ENCODE results near the gene LPAR1. TPM values are rescaled to one million over a fixed set of nuclear protein-coding genes. Genes with fewer than 3 reads are reported as not detected.

LPAR1 gene
- total and polyA plus RNA-seq, 9 of the 15 experiments (the other 6 are each of a cell fraction or from before 2014, with no cell fraction given): 0.13 TPM; not detected in 8

- WGBS (ENCODE audit: insufficient coverage, low coverage, missing lambda C conversion rate): 0% methylated on average over 1 of the region's 1 CpG
- Histone ChIP-seq H3K36me3 (ENCODE audit: control insufficient read depth, insufficient read depth, low read length) (no peaks in the 10 kb centered on the region), H3K4me3 (no peak overlapping the region), H3K27me3 (ENCODE audit: control insufficient read depth in 2 of 2, insufficient read depth in 2 of 2, low read length in 2 of 2) (no peaks in the 10 kb centered on the region), H3K9me1 (ENCODE audit: control insufficient read depth, insufficient read depth, low read length) (no peaks in the 10 kb centered on the region), H3K4me2 (ENCODE audit: insufficient read depth, low read length) (no peak overlapping the region), H3K79me2 (ENCODE audit: control insufficient read depth, insufficient read depth, low read length) (no peaks in the 10 kb centered on the region), H2AFZ (ENCODE audit: low read depth, low read length) (no peak overlapping the region), H3K9ac (ENCODE audit: insufficient read depth in 1 of 2, low read depth in 2 of 2, low read length in 2 of 2) (no peak overlapping the region), H3K9me3 (replicated peaks; ENCODE audit: control insufficient read depth, insufficient read depth, low read depth, low read length) (no peaks in the 10 kb centered on the region), H4K20me1 (replicated peaks; ENCODE audit: control insufficient read depth, insufficient read depth, low read length) (no peaks in the 10 kb centered on the region), H3K4me1 (replicated peaks in 1 of 2; ENCODE audit: control insufficient read depth in 2 of 2, insufficient read depth in 2 of 2, low read length in 2 of 2) (no peaks in the 10 kb centered on the region), H3K27ac (ENCODE audit: extremely low read depth, low read depth, low read length) (no peak overlapping the region)
- ChIA-PET CTCF (ENCODE audit: low intra/inter-chr PET ratio) (interaction anchor here (0.6 kb wide), 1 partner anchor 41 kb away, joined by 3 read pairs; no protein-coding TSS in a partner anchor), POLR2A (no interaction called here)
- intact Hi-C loops (cut with micrococcal nuclease): no loop called here
- BruUV-seq (replicated peaks): no TSS peak
- FAIRE-seq (no peak), ATAC-seq (no peak), DNase-seq (ENCODE audit: extremely low read depth in 1 of 4, low spot score in 3 of 4) (no peak)
- in situ Hi-C loops (cut with MboI): no loop called here
- TF ChIP-seq ZNF398 (CRISPR knock-in tag; IDR thresholded peaks at IDR 0.05): no peak
- no peak for TF ChIP-seq TAF15 (IDR thresholded peaks at IDR 0.05; ENCODE audit: low read depth, low read length)
- no peak for TF ChIP-seq RBM25 (IDR thresholded peaks at IDR 0.05; ENCODE audit: low read depth, low read length, severe bottlenecking)
- no peak for TF ChIP-seq ARHGAP35 (IDR thresholded peaks at IDR 0.05; ENCODE audit: partially characterized antibody)
- no peak for TF ChIP-seq HEY1 (CRISPR knock-in tag; IDR thresholded peaks at IDR 0.05; ENCODE audit: borderline replicate concordance)
- TF ChIP-seq MBD2 (IDR thresholded peaks at IDR 0.05; ENCODE audit: borderline replicate concordance, low read depth): no peak
- no peak for TF ChIP-seq ZNF217 (CRISPR knock-in tag; IDR thresholded peaks at IDR 0.05)
- TF ChIP-seq MAZ (CRISPR knock-in tag; conservative IDR thresholded peaks at IDR 0.05 in 1 of 2, IDR thresholded peaks at IDR 0.05 in 1 of 2): no peak
- TF ChIP-seq XRCC5 (IDR thresholded peaks at IDR 0.05; ENCODE audit: low read depth, low read length): no peak
- no peak for TF ChIP-seq ELF2 (CRISPR knock-in tag; IDR thresholded peaks at IDR 0.05)
- no peak for TF ChIP-seq HNRNPUL1 (IDR thresholded peaks at IDR 0.05; ENCODE audit: low read length)
- TF ChIP-seq XRCC4 (IDR thresholded peaks at IDR 0.05; ENCODE audit: extremely low read depth, insufficient read depth, insufficient read length): no peak
- TF ChIP-seq ATF6 (CRISPR knock-in tag; IDR thresholded peaks at IDR 0.05): no peak
- TF ChIP-seq EP300 (IDR thresholded peaks at IDR 0.05; ENCODE audit: low read length): no peak
- no peak for TF ChIP-seq HDAC8 (tag; IDR thresholded peaks at IDR 0.05)
- no peak for TF ChIP-seq SIX5 (IDR thresholded peaks at IDR 0.05; ENCODE audit: borderline replicate concordance in 1 of 2, insufficient read depth in 1 of 2, low read depth in 1 of 2, low read length in 2 of 2)
- no peak for TF ChIP-seq ZNF584 (CRISPR knock-in tag; IDR thresholded peaks at IDR 0.05; ENCODE audit: low read depth)
Measured at GRCh38 chr9:110954822-110955291, 83.4 kb downstream of the LPAR1 start.

Measured in K562 (cell line).